HepG2 (cell line): Measurements from ENCODE around the gene SUCLG2. TPM values are rescaled to one million over a fixed set of nuclear protein-coding genes. Genes with fewer than 3 reads are reported as not detected.

ENCODE experiments used
- ATAC-seq: fragments of 200-7000 bp; cut with Tn5 transposase; 3 replicates; pipeline ENCODE4 v1.9.1; 2020; ENCODE audit warnings: mild to moderate bottlenecking, moderate library complexity
- BruUV-seq: library from RNA; stranded (reverse); fragments of 400-500 nt; replicated peaks from 2 replicates; lab custom pipeline; 2021; lab: Mats Ljungman, UMichigan
- CTCF ChIA-PET: fragments of 300-600 bp; formaldehyde crosslinking; extraction: SDS; loops from one replicate; lab custom pipeline; 2021; ENCODE audit warnings: low total read pairs, inconsistent platforms, low intra/inter-chr PET ratio; lab: Yijun Ruan, JAX
- POLR2A ChIA-PET: fragments of 350-600 bp; sonication (Branson Sonifier 250); formaldehyde crosslinking; loops from one replicate; lab custom pipeline; 2020; ENCODE audit warnings: antibody characterized with exemption, inconsistent platforms; lab: Yijun Ruan, JAX
- DNase-seq: peaks from one replicate; pipeline ENCODE4 v3.0.0-alpha.2; 2015; ENCODE audit warnings: low spot score
- FAIRE-seq: peaks from 3 replicates; lab custom pipeline; 2011; peaks lifted over from hg19 to GRCh38; lab: Jason Lieb, UNC
- H2AFZ ChIP-seq: one replicate; pipeline ENCODE4 v1.6.1; 2011; ENCODE audit warnings: low read length, inconsistent platforms
- H3K27ac ChIP-seq: fragments of 300-600 bp; 3 replicates; pipeline ENCODE4 v1.8.0; 2011; ENCODE audit warnings: mixed run types, mild to moderate bottlenecking, mixed read lengths, low read length, inconsistent platforms; ENCODE audit not compliant: insufficient read depth; ENCODE audit errors: extremely low read length
- H3K27me3 ChIP-seq, 2 experiments: fragments of 200-600 bp in 1 of 2; 2 replicates in 1 of 2; 3 replicates in 1 of 2; pipeline versions ENCODE4 v1.6.0 to v1.8.0; 2011; ENCODE audit warnings: low read length in 2 of 2, mild to moderate bottlenecking in 2 of 2, moderate library complexity in 2 of 2, inconsistent platforms in 1 of 2; ENCODE audit not compliant: insufficient read depth in 2 of 2, control insufficient read depth in 1 of 2
- H3K36me3 ChIP-seq, 2 experiments: fragments of 200-600 bp in 1 of 2; replicated peaks in 1 of 2; 2 replicates in 1 of 2; 3 replicates in 1 of 2; pipeline versions ENCODE4 v1.5.1 to v1.8.0; 2011; ENCODE audit warnings: low read length in 2 of 2, inconsistent platforms in 1 of 2; ENCODE audit not compliant: insufficient read depth in 2 of 2, control insufficient read depth in 1 of 2
- H3K4me1 ChIP-seq: 2 replicates; pipeline ENCODE4 v1.5.1; 2012; ENCODE audit warnings: low read length, inconsistent platforms; ENCODE audit not compliant: insufficient read depth
- H3K4me2 ChIP-seq: 2 replicates; pipeline ENCODE4 v1.6.0; 2011; ENCODE audit warnings: low read depth, low read length, inconsistent platforms
- H3K4me3 ChIP-seq, 3 experiments: fragments of 200-600 bp in 1 of 3; sonication (generic), shearing (Covaris generic) in 1 of 3; replicated peaks in 1 of 3; 2 replicates each; pipeline ENCODE4 v1.5.1; 2011 to 2016; ENCODE audit warnings: low read length in 3 of 3, inconsistent platforms in 2 of 3, low read depth in 2 of 3, mild to moderate bottlenecking in 2 of 3, control low read depth in 1 of 3, mixed read lengths in 1 of 3; ENCODE audit not compliant: insufficient read depth in 1 of 3
- H3K79me2 ChIP-seq: one replicate; pipeline ENCODE4 v1.6.1; 2011; ENCODE audit warnings: low read length, inconsistent platforms; ENCODE audit not compliant: insufficient read depth
- H3K9ac ChIP-seq: 2 replicates; pipeline ENCODE4 v1.6.0; 2011; ENCODE audit warnings: mild to moderate bottlenecking, low read depth, low read length, inconsistent platforms; ENCODE audit not compliant: insufficient read depth
- H3K9me3 ChIP-seq: 2 replicates; pipeline ENCODE4 v1.5.1; 2012; ENCODE audit warnings: mild to moderate bottlenecking, low read length
- H4K20me1 ChIP-seq: 2 replicates; pipeline ENCODE4 v1.6.0; 2011; ENCODE audit warnings: inconsistent platforms, mild to moderate bottlenecking, low read length, moderate library complexity; ENCODE audit not compliant: insufficient read depth
- CSRNP2 ChIP-seq: sonication (generic); formaldehyde crosslinking; conservative IDR thresholded peaks from 2 replicates; pipeline ENCODE4 v1.8.0; 2022; ENCODE audit warnings: low read depth, missing genetic modification reagents
- DDIT3 ChIP-seq: sonication (generic); formaldehyde crosslinking; IDR thresholded peaks from 2 replicates; pipeline ENCODE4 v1.4.0; 2020; ENCODE audit warnings: mild to moderate bottlenecking, missing genetic modification reagents
- ZNF224 ChIP-seq: sonication (generic); formaldehyde crosslinking; IDR thresholded peaks from 2 replicates; pipeline ENCODE4 v1.5.0; 2020; ENCODE audit warnings: mild to moderate bottlenecking, missing genetic modification reagents
- ZNF550 ChIP-seq: sonication (generic); formaldehyde crosslinking; IDR thresholded peaks from 2 replicates; pipeline ENCODE4 v1.4.0; 2020; ENCODE audit warnings: mild to moderate bottlenecking, missing genetic modification reagents, borderline replicate concordance
- ZNF572 ChIP-seq: sonication (generic); formaldehyde crosslinking; IDR thresholded peaks from 2 replicates; pipeline ENCODE4 v1.5.1; 2020; ENCODE audit warnings: mild to moderate bottlenecking, missing genetic modification reagents
- ZNF646 ChIP-seq: sonication (generic); formaldehyde crosslinking; IDR thresholded peaks from 2 replicates; pipeline ENCODE4 v1.9.0; 2021; ENCODE audit warnings: mild to moderate bottlenecking, missing genetic modification reagents
- ZNF883 ChIP-seq: sonication (generic); formaldehyde crosslinking; IDR thresholded peaks from 2 replicates; pipeline ENCODE4 v1.5.1; 2020; ENCODE audit warnings: mild to moderate bottlenecking, missing genetic modification reagents; ENCODE audit errors: not compliant biosample characterization
- WGBS: methylation state at CpG from one replicate; pipeline ENCODE4 v1.1.6; 2017; ENCODE audit warnings: low lambda C conversion rate; 5-methylcytosine and 5-hydroxymethylcytosine counted together
- in situ Hi-C: cut with HindIII; loops from 2 replicates; pipeline ENCODE4 v1.10.0; 2017; ENCODE audit warnings: low pct_unique_long_range_greater_than_20kb; ENCODE audit not compliant: extremely low pct_ligation_motif_present
- intact Hi-C: fragments of 100-400 bp; cut with micrococcal nuclease; formaldehyde crosslinking; loops from one replicate; pipeline ENCODE4 v1.10.0; 2022; ENCODE audit not compliant: unreplicated experiment
- polyA plus RNA-seq, 8 experiments: library from polyadenylated mRNA; depleted of rRNA in 3 of 8; stranded (reverse) in 7 of 8; unstranded in 1 of 8; fragments of >200 nt; fragmentation: Illumina TruSeq in 4 of 8; extraction: Trizol in 4 of 8; gene quantifications; 2 replicates each; pipeline versions ENCODE4 v1.2.1 to v1.2.3, GENCODE V29; 2011 to 2016; ENCODE audit warnings: low read depth in 4 of 8, missing spikeins in 1 of 8, mixed read lengths in 1 of 8; ENCODE audit not compliant: insufficient read depth in 1 of 8
- total RNA-seq, 5 experiments: library from RNA; depleted of rRNA; stranded (reverse); fragments of >200 nt; fragmentation: Illumina TruSeq; extraction: Trizol; gene quantifications; 2 replicates each; pipeline ENCODE4 v1.2.3, GENCODE V29; 2016; ENCODE audit warnings: low read depth in 1 of 5

SUCLG2 gene
- total and polyA plus RNA-seq, 2 of the 13 experiments (the other 11 are each of a cell fraction or from before 2014, with no cell fraction given), result 21.4 to 64.9 TPM

GRCh38 chr3:67551361-67552016, 102.9 kb downstream of the SUCLG2 start:
- ATAC-seq, result no peak
- Histone ChIP-seq H2AFZ (no peak overlapping the region), H3K36me3 (0 out of 5 replicates have a peak, but pooled peaks cover 0 to 9% of the 10 kb centered on the region in 2 experiments), H3K79me2 (no peaks in the 10 kb centered on the region), H3K27me3 (no peaks in the 10 kb centered on the region), H3K4me1 (no peaks in the 10 kb centered on the region), H3K9me3 (no peaks in the 10 kb centered on the region), H3K9ac (no peak overlapping the region), H4K20me1 (no peaks in the 10 kb centered on the region), H3K4me2 (no peak overlapping the region), H3K27ac (no peak overlapping the region), H3K4me3 (no peak overlapping the region)
- no peak for FAIRE-seq
- ChIA-PET POLR2A (no interaction called here), CTCF (no interaction called here)
- BruUV-seq, result no TSS peak
- WGBS, result 91% methylated on average over 4 of the region's 6 CpGs
- in situ Hi-C loops, result no loop called here
- no peak for TF ChIP-seq ZNF572
- TF ChIP-seq ZNF883 (CRISPR knock-in tag), result no peak
- no peak for TF ChIP-seq ZNF646 (CRISPR knock-in tag)
- no peak for TF ChIP-seq ZNF550
- TF ChIP-seq ZNF224 (CRISPR knock-in tag), result no peak
- no peak for TF ChIP-seq DDIT3 (CRISPR knock-in tag)
- TF ChIP-seq CSRNP2 (CRISPR knock-in tag), result no peak
- intact Hi-C loops, result no loop called here
- no peak for DNase-seq
